Activated T-cell treated with anti-CD3 and anti-CD28 coated beads, Interleukin-2, amount 50 U/mL, for 48 hours (primary cell): Measurements from ENCODE around the gene HOXA9.

Experiments
- DNase-seq, 2 experiments: peaks; one replicate each; pipeline ENCODE4 v3.0.0-alpha.2; 2020

HOXA9 gene

DNA sequence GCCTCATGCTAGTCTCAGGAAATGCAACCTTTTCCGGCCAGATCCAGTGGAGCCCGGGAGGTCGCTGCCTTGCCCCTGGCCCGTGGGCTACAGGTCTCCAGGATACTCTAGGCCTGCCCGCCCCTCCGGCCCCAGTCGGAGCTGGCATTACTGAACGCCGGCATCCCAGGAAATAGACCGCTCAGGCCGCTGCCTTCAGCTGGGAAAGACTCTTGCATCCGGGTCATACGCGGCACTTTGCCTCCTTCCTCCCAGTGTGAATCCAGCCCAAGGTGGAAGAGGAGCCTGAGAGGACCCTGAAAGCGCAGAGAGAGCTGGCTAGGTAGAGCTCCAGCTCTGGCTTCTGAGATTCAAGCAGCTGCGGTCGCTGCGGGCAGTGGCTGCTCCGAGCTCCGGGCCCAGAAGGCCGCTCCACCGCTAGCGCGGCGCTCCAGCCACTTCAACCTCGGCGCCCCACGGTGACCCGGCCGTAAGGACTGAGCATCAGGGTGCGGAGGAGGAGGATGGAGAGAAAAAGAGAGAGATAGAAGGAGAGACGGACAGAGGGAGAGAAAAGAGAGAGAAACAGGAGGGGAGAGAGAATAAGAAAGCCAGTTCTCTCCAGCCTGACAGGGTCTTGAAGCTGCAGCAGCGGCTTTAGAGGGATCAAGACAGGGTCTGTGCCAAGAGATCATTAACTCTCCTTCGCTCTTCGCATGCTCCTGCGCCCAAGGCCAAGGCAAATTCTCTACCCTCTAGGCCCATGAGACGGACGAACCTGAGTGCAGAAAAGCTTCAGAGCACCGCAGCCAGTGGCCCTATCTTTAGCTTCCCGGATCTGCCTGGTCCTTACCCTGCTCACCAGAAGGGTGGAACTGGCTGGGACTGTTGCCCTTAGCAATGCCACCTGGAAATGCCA lies 10.5 kb upstream of the HOXA9 start:
- DNase-seq, result peak in 1 of 2 experiments; percentile 14

DNA sequence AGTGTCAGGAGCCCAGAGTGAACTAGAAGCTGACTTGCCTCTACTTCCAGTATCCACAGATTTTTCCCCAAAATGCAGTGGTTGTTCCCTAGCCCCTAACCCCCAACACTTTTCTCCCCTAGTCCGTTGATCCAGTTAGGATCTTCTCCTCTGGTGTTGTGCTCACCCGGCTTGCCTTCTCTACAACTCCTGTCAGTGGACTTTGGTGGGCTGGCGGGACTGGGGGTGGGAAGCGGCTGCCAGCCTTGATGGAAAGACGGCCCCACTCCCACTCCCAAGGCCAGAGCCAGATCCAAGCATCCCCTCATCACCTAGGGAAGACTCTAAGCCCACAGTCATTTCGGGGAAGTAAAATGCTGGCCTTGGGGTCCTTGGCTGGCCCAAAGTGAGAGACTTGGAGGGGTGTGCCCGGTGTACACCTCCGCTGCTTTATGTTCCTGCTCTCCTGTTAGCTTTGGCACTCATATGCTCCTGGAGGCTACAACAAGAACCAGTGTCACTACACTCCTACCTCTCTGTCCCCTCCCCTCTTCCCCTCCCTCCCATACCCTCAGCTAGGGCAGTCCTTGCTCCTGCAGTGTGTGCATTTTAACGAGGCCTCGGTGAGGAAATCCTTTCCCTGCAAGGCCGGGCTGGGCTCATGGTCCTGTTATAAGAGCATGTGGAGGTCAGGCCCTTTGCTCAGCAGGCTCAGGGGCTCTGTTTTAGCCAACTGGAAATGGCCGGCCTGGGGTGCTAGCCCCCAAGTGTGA lies 9.7 kb upstream of the HOXA9 start:
- peak in 1 of 2 experiments; percentile 17 for DNase-seq

DNA sequence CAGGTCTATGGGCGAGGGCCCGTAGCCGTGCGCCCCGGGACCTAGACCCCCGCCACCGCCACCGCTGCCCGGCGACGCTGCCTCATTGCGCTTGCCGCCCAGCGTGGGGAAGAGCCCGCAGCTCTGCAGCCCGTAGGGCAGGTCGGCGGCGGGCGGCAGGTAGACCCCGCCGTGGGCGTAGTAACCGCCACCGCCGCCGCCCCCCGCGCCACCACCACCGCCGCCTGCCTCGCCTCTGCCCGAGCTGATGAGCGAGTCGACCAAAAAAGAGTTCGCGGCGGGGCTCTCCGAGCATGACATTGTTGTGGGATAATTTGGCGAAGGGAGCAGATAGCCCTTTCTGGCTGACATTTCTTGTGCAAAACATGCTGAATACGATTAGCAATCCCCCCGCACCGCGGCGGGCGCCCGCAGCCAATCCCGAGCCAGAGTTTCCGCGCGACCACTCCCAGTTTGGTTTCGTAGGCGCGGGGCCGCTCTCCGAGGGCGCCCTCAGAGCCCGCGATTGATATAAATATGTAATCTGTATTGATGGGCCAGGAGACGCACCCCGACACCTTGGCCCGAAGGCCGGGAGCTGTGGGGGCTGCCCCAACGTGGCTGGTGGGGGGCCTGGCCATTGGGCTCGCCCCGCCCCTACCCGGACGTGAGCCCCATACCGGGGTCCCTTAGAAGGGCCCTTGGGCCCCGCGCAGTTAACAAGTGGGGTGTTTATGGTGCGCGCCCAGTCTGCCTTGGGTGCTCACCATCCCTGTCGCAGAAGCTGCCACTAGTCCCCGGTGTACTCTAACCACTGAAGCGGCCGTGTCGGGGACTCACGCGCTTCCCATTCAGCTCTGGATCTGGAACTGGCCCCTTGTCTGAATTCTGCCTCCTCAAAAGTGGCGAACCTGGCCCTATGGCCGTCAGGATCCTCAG lies 8.9 kb upstream of the HOXA9 start, which contains the start of gene HOXA10:
TSS of gene HOXA10 (minus strand) at position 365 of the 918 bp plus-strand sequence. CDS start at position 351, 14 bp downstream.
- peak; percentile 19 to 23 for DNase-seq

DNA sequence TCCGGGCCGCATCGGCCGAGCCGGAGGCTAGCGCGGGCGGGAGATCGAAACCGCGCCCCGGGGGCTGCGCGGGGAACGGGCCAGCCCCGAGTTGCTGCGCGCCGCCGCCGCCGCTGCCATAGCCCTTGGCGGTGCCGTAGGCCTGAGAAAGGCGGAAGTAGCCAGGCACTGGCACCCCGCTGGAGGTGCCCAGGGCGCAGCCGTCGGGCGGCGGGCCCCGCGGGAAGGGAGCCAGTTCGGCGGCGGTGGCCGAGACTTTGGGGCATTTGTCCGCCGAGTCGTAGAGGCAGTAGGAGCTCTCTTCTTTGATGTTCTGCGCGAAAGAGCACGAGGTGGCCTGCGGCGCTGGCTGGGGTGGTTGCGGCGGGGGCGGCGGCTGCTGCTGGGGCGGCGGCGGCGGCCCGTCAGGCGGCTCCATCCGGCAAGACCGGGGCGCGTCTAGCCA lies 8.2 kb upstream of the HOXA9 start:
- DNase-seq, result peak; percentile 45 to 55

GRCh38 chr7:27172823-27173510 lies 7.6 kb upstream of the HOXA9 start:
- DNase-seq, result peak; percentile 37 to 49

DNA sequence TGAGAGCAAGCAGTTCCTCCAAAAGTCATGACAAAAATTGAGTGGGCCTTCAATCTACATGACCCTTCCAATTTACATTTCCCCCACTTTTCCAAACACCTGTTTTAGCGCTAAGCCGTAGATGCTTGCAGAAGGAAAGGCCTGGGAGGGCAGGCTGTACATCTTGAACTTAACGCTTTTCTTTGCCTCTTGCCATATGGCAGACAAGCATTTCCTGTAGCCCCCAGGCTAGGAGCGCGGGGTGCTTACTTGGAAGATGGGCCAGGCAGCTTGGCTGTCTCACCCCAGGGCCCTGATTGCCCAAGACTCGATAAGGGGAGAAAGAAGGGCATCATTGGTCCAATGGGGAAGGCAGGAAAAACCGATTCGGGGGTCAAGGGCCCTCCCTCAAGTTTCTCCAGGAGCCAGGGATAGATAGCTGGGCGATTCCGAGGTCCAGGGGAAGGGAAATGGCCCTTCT lies 7.0 kb upstream of the HOXA9 start:
- DNase-seq, result peak; percentile 30 to 33

GRCh38 chr7:27171637-27172314 lies 6.4 kb upstream of the HOXA9 start:
- peak; percentile 26 to 36 for DNase-seq

DNA sequence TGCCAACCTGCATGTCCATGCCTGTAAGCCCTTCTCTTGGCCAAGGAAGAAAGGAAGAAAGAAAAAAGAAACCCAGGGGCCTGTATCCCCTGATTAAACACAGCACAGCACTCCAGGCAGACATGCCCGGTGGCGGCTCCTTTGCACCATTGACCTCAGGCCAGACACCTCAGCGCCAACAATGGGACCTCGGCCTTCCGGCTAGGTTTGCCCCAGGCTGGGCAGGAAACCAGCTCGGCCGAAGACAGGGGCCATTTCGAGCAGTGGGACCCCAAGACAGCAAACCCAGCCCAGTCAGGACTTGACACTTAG lies 5.9 kb upstream of the HOXA9 start:
- DNase-seq, result peak; percentile 21 to 27

DNA sequence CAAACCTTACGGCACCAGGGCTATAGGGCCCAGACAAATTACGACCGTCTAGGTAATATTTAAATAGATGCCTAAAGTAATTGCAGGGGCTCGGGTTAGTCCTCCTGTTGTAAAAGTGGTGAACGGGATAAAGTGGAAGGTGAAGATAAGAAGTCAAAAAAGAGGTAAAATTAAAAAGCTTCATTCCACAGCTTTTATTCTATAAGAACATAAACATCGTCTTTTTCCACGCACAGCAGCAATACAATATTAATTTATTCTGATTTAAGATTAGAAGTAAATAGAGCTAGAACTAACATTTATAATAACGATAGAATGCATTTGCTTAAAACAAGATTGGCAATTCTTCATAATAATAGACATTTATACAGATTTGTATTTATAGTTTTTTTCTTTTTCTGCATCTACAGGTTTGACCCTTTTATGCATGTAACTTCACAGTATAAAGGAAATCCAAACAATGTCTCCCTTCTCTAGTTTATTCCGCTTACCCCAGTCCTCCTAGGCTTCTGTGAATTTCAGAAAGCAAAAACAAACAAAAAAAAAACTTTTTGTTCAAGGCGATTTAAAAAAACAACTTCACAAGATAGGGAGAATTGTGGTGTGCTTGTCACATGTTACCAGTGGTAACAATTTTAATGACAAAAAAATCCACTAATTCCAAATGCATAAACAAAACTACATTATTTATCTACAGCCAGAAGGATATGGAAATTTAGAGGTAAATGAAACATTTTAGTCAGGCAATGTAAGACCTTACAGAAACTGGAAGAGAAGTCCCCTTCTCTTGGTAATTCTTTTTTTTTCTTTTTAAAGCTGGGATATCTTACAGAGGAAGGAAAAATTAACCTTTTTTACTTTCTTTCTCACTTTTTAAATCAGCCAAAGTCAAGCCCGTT lies 5.3 kb upstream of the HOXA9 start:
- peak in 1 of 2 experiments; percentile 20 for DNase-seq

DNA sequence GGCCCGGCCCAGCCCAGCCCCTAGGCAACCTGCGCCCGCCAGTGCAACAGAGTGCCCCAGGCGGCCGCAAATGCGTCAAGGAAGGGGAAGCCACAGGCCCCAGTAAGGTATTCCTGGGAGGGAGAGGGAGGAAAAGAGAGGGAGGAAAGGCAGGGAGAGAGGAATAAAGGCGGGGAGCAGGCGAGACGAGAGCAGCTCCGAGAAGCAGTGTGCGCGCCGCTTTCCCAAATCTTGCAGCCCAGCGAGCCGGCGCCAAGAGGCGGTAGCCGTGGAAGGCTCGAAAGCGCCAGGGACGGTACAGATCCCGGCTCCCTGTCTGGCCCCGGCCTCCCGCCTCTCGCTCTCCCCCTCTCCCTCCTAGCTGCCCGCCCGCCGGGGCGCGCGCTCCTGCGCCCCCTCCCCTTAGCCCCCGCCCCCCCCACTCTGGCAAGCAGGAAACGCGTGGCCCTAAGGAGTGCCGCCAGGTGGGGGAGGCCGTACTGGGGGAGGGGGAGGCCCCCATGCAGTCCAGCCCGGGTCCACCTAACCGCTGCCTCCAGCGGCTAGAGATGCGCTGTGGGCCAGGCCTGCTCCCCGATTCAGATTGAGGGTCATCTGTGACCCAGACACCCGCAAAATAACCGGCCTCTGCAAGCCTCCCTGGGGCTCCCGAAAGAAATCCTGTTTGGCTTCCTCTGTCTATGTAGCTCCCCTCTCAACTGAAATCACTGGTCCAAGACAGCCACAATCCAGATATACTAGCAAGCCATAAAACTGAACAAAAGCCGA lies 4.5 kb upstream of the HOXA9 start:
- peak in 1 of 2 experiments; percentile 52 for DNase-seq

DNA sequence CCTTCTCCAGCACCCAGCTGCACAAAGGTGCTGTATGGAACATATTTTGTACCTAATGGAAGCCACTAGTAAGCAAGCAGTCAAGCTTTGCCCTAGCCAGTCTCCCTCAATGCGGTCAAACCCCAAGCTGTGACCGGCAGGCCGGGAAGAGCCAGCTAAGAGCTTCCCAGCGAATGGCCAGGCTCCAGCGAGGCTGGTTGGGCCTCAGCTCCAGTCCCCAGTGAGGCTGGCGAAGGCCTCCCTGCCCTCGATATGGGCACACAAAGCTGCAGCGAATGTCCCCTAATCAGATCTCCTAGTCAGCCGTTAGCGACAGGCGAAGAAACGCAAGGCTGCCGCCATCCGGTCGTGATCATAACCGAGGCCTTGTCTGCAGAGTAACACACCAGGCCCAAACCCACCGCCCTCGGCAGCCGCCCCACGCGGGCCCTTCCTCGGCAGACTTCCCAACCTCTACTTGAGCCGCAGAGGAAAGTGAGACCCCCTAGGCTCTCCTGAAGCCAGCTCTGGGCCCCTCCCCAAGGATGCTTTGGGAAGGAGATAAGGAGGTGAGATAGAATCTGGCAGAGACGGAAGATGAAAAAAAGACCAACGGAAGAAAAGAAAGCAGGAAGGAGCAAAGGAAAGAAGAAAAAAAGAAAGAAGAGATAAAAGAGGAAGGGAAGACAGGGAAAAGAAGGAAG lies 3.1 kb upstream of the HOXA9 start:
- DNase-seq, result peak; percentile 60 to 67

DNA sequence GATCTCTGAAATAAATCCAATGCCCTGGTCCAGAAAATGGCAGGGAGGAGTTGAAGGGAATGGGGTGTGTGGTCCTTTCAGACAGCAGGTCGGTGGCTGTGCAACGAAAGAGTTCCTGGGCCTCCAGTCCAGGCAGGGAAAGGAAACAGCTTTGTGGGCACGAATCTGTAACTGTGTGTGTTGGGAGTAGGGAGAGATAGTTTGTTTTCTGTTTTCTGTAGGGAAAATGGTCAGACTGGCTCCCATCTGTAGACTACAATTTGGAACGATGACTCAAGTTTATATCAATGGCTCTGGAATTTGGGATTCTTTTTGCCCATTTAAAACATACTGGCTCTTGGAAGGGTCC lies 2.6 kb upstream of the HOXA9 start:
- no peak for DNase-seq

- DNase-seq, result peak in 1 of 2 experiments; percentile 29
Observed at GRCh38 chr7:27166531-27167505, 1.5 kb upstream of the HOXA9 start.

DNA sequence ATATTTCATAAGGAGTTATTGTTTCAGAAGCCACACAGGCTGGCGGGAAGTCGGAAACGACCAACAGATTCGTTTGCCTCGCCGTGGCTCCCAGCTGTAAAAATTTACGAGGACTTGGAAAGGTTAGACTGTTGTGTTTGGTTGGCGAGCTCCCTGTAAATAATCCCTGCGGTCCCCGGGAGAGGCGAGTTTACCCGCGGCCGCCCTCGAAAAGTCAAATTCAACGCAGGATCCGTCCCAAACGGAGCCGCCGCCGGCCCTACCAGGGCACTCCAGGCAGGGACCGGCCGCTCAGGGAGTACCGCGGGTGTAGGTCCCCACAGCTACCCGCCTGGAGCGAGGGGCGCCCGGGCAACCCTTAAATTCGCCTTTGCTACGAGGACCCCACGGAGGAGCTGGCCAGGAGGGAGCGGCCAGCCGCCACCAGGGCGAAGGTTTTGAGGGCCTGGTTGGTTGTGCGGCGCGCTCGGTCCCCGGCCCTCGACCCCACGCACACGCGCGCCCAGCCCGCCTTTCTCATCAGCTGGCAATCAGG lies 726 bp upstream of the HOXA9 start:
- peak in 1 of 2 experiments; percentile 40 for DNase-seq

- peak; percentile 45 to 48 for DNase-seq
Observed at GRCh38 chr7:27164367-27165088, 809 bp downstream of the HOXA9 start.

GRCh38 chr7:27164045-27164366 lies 1.3 kb downstream of the HOXA9 start:
- DNase-seq, result no peak
